Uterus (tissue), 4 donors: ENCODE measurements around the gene PLCG2. TPM values are rescaled to one million over a fixed set of nuclear protein-coding genes. Genes with fewer than 3 reads are reported as not detected.

ENCODE experiments used
- DNase-seq, 2 donors: peaks; one replicate each; pipeline ENCODE4 v3.0.0-alpha.2; 2019 to 2020
- H3K27ac ChIP-seq, 2 donors: fragments of 200-600 bp; sonication (generic); 1 replicate in 1 of 2; 2 replicates in 1 of 2; pipeline ENCODE4 v1.5.1; 2016 to 2018
- H3K27me3 ChIP-seq, 2 donors: fragments of 200-600 bp; sonication (generic); one replicate each; pipeline ENCODE4 v1.5.1; 2018 to 2019; ENCODE audit warnings: control low read depth in 1 of 2
- H3K36me3 ChIP-seq, 2 donors: fragments of 200-600 bp; sonication (generic); one replicate each; pipeline ENCODE4 v1.5.1; 2019; ENCODE audit warnings: control low read depth in 1 of 2
- H3K4me1 ChIP-seq, 2 donors: fragments of 200-600 bp; sonication (generic); one replicate each; pipeline ENCODE4 v1.5.1; 2018 to 2019; ENCODE audit warnings: control low read depth in 1 of 2
- H3K4me3 ChIP-seq, 2 donors: fragments of 200-600 bp; sonication (generic); 1 replicate in 1 of 2; 2 replicates in 1 of 2; pipeline ENCODE4 v1.5.1; 2018 to 2019; ENCODE audit warnings: mild to moderate bottlenecking in 1 of 2
- H3K9me3 ChIP-seq, 2 donors: fragments of 200-600 bp; sonication (generic); one replicate each; pipeline ENCODE4 v1.5.1; 2019; ENCODE audit warnings: control low read depth in 1 of 2
- POLR2A ChIP-seq, 2 donors: fragments of 450-650 bp; IDR thresholded peaks; one replicate each; pipeline ENCODE4 v1.6.1; 2016; ENCODE audit warnings: antibody characterized with exemption in 2 of 2, mild to moderate bottlenecking in 1 of 2, moderate library complexity in 1 of 2
- intact Hi-C: fragments of 100-400 bp; cut with DNase I; formaldehyde crosslinking; loops from one replicate; pipeline ENCODE4 v1.15.1; 2023; ENCODE audit warnings: low total_unique reads
- total RNA-seq, 4 donors: library from RNA; depleted of rRNA in 3 of 4; stranded (reverse); fragments of >200 nt in 3 of 4; gene quantifications; one replicate each; pipeline versions ENCODE4 v1.1.0 to v1.2.4, GENCODE V29; 2014 to 2023
- TF ChIP-seq, protein P1 (sequence below), 4 experiments: fragments of 200-600 bp in 2 of 4; fragments of 450-650 bp in 2 of 4; sonication (generic) in 2 of 4; IDR thresholded peaks; one replicate each; pipeline ENCODE4 v1.5.1; 2016 to 2019; ENCODE audit warnings: antibody characterized with exemption in 4 of 4, mild to moderate bottlenecking in 2 of 4, moderate library complexity in 1 of 4
- donor health status: DM: yes; HTN: yes; CAD: no.

Gene PLCG2
- total RNA-seq, 4 donors from 2014 or later, result 11.2 to 39.4 (median 18.8) TPM

DNA sequence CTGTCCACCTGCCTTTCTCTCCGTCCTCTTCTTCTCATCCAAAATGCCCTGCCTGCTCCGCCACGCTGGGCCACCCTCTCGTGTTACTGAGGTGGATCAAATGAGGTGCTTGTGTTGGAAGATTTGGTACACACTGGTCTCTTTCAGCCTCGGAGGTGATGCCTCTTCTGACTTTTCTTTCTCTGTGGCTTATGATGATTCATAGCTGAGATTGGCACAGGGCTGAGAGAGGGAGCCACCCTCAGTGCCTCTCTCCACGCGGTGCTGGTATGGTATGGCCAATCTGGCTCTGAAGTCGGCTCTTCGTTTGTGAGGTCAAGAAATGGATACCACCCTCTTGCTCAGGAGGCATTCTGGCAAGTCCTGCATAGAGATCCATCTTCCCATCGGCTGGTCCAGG, 82.4 kb downstream of the PLCG2 start:
- no peak for DNase-seq
- no peaks in the 10 kb centered on the region for H3K9me3 ChIP-seq
- H3K4me3 ChIP-seq, result no peak overlapping the region
- no peaks in the 10 kb centered on the region for H3K4me1 ChIP-seq
- intact Hi-C loops, result no loop called here
- TF ChIP-seq, protein P1, sequence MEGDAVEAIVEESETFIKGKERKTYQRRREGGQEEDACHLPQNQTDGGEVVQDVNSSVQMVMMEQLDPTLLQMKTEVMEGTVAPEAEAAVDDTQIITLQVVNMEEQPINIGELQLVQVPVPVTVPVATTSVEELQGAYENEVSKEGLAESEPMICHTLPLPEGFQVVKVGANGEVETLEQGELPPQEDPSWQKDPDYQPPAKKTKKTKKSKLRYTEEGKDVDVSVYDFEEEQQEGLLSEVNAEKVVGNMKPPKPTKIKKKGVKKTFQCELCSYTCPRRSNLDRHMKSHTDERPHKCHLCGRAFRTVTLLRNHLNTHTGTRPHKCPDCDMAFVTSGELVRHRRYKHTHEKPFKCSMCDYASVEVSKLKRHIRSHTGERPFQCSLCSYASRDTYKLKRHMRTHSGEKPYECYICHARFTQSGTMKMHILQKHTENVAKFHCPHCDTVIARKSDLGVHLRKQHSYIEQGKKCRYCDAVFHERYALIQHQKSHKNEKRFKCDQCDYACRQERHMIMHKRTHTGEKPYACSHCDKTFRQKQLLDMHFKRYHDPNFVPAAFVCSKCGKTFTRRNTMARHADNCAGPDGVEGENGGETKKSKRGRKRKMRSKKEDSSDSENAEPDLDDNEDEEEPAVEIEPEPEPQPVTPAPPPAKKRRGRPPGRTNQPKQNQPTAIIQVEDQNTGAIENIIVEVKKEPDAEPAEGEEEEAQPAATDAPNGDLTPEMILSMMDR (IDR thresholded peaks at IDR 0.05), result no peak
- no peak for TF ChIP-seq POLR2A (IDR thresholded peaks at IDR 0.05)
- H3K27ac ChIP-seq, result peak overlapping the region; percentile 0 to 74
- no peaks in the 10 kb centered on the region for H3K36me3 ChIP-seq
- H3K27me3 ChIP-seq, result no peaks in the 10 kb centered on the region

DNA sequence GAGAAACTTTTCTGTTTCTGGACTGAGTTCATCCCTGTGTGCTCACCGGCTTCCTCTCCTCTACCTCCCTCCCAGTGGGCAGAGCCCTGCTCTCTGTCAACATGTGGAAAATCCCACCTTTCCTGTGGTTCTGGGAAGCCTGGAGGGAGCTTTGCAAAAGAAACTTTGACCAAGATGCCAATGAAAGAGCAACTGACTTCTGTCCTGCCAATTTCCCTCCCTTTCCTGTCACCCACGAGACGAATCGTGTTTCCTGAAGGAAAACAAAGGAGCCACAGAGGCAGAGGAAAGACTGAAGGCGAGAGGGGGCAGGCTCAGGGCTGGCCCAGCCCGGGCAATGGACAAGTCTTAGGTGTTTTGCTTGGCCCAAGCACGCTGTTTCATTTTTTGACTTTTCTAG, 82.8 kb downstream of the PLCG2 start:
- Histone ChIP-seq H3K27me3 (no peaks in the 10 kb centered on the region), H3K27ac (peak overlapping the region; percentile 0 to 74), H3K9me3 (no peaks in the 10 kb centered on the region), H3K36me3 (no peaks in the 10 kb centered on the region), H3K4me1 (no peaks in the 10 kb centered on the region), H3K4me3 (no peak overlapping the region)
- peak in 1 of 2 donors; percentile 38 for DNase-seq
- TF ChIP-seq, protein P1 (IDR thresholded peaks at IDR 0.05), result no peak
- TF ChIP-seq POLR2A (IDR thresholded peaks at IDR 0.05), result no peak
- intact Hi-C loops, result no loop called here

DNA sequence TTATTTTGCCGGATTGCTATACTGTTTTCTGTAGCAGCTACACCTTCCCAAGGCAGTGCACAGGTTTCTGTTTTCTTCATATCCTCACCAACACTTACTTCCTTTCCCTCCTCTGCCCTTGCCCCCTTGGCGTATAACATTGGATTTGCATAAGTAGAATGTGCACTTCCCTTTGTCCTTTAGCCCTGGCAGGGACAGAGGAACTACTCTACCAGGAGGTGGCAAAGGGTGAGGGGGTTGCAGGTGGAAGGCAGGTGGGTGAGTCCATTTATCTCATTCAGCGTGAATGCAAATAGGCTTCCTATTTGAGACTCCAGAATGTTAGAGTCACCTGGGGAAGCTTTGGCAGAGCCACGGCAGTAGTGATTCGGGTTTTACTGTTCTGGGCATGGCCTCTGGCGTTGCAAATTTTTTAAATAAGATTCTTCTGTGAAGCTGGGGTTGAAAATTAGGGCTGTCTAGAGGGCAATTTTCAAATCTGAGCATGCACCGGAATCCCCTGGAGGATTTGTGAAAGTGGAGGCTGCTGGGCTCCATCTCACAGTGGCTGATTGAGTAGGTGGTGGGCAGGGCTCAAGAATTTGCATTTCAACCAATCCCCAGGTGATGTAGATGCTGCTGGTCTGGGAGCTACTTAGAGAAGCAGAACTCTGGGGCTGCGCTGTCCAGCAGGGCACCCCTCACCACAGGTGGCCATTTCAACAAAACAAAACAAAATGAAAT, 84.7 kb downstream of the PLCG2 start:
- no peak for DNase-seq
- H3K36me3 ChIP-seq, result no peaks in the 10 kb centered on the region
- H3K27me3 ChIP-seq, result no peaks in the 10 kb centered on the region
- no peak overlapping the region for H3K4me3 ChIP-seq
- H3K4me1 ChIP-seq, result no peaks in the 10 kb centered on the region
- no peaks in the 10 kb centered on the region for H3K9me3 ChIP-seq
- TF ChIP-seq, protein P1 (IDR thresholded peaks at IDR 0.05), result no peak
- TF ChIP-seq POLR2A (IDR thresholded peaks at IDR 0.05), result no peak
- no peak overlapping the region for H3K27ac ChIP-seq
- intact Hi-C loops, result no loop called here

DNA sequence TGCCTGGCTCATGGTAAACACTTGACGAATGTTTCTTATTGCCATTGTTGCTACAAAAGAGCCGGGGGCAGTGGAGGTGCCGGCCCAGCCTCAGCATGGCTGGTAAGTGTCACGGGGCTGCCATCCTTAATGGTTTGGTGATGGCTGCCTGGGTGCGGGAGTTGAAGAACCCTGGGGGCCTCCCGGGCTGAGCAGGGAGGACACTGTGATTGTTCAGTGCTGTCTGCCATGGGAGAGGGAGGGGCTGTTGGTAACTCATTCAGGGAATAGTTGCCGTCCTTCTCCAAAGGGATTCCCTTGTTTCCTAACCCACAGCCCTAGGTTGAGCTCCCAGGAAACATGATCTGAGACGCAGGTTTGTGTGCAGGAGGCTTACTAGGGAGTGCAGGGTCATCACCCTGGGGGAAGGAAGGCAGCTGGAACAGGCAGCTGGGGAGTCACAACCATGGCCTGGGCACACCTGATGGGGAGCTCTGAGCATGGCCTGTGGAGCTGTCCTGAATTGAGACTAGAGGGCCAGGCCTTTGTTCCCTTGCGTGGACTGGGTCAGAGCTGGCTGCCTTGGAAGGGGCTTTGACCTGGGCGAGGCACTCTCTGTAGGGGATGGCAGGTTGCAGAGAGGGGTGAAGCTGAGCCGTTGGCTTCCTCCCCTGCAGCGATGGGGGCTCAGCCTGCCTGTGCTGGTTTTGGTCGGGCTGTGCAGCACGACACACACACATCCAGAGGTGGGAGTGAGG, 85.7 kb downstream of the PLCG2 start:
- TF ChIP-seq POLR2A (IDR thresholded peaks at IDR 0.05), result no peak
- TF ChIP-seq, protein P1 (IDR thresholded peaks at IDR 0.05), result no peak
- H3K27ac ChIP-seq, result peak overlapping the region in 1 of 2 donors; percentile 58
- H3K36me3 ChIP-seq, result no peaks in the 10 kb centered on the region
- no peaks in the 10 kb centered on the region for H3K27me3 ChIP-seq
- no peak for DNase-seq
- no peaks in the 10 kb centered on the region for H3K9me3 ChIP-seq
- intact Hi-C loops, result no loop called here
- no peak overlapping the region for H3K4me3 ChIP-seq
- H3K4me1 ChIP-seq, result no peaks in the 10 kb centered on the region

DNA sequence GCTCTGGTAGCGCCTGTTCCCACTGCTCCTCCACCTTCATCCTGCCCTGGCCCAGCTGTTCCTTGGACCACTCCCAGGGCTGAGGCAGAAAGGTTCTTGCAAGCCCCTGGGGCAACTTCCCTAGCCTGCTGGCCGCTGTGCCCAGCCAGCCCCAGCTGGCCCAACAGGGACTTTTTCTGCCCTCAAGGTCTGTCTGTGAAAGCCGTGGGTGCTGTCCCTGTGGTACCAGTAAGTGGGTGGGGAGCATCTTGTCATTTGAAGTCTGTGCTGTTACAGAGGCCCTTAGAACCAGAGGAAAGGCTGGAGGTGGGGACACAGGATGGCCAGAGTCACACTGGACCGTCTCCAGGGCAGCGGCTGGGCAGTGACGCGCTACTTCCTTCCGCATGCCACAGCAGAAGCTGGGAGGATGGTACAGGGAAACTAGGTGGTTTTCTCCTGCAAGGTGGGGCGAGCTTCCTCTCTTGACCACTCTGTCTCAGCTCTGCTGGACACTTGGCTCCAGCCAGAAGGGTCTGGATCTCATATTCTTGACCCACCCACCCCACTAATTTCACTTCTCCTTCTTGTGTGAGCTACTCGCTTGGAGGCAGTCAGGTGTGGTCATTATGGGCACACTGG, 87.8 kb downstream of the PLCG2 start:
- peak overlapping the region; percentile 59 to 61 for H3K27ac ChIP-seq
- DNase-seq, result peak in 1 of 2 donors; percentile 65
- H3K27me3 ChIP-seq, result no peaks in the 10 kb centered on the region
- H3K4me1 ChIP-seq, result no peaks in the 10 kb centered on the region
- no peak overlapping the region for H3K4me3 ChIP-seq
- TF ChIP-seq, protein P1 (IDR thresholded peaks at IDR 0.05), result no peak
- no peak for TF ChIP-seq POLR2A (IDR thresholded peaks at IDR 0.05)
- H3K9me3 ChIP-seq, result no peaks in the 10 kb centered on the region
- H3K36me3 ChIP-seq, result no peaks in the 10 kb centered on the region
- intact Hi-C loops, result no loop called here
